Activated T-cell treated with anti-CD3 and anti-CD28 coated beads for 1 hour (primary cell): ENCODE data around the gene NOL6.

Experiments
- DNase-seq: peaks from one replicate; pipeline ENCODE4 v3.0.0-alpha.2; 2020; ENCODE audit warnings: low read depth

Gene NOL6

GRCh38 chr9:33453999-33454660, 19.6 kb downstream of the NOL6 start:
- no peak for DNase-seq

DNA sequence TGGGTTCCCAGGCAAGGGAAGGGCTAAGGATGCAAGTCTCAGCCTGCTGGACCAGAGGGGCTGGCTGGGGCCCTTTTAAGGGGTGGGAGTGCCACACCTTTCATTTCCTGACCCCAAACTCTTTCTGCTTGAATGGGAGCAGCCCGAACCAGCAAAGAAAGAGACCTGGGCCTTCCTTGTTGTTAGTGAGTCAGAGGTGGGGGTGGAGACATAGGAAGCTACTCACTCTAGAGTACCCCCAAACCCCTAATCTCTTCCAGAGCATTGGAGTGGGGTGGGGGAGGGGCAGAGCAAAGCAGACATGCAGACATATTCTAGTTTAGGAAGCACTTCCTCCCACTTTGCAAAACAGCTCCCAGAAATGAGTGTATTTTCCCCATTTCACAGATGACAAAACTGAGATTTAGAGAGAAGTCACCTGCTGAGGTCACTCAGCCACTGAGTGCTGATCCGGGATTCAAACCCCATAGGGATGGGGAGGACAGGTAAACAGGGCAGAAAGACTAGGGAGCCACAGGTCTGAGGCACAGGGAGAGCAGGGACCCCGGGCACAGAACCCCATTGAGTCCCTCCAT, 20.4 kb downstream of the NOL6 start:
- DNase-seq, result no peak

DNA sequence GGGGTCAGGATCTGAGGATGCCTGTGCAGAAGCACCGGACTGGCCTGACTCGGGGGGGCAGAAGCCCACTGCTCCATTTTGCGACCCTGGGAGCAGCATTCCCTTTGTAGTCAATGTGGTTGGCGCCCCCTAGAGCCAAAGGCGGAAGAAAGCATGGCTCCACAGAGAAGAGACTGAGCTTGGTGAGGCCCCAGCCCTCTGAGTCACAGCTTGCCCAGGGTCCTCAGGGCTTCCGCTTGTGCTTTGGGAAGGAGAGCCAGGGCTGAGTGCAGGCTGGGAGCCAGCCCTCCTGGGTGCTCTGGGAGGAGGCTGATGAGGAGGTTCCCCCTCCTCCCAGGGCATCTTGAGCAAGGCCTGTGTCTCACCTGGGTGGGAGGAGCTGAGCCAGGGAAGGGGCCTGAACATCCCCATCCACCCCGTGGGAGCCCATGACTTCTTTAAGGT, 20.9 kb downstream of the NOL6 start:
- DNase-seq, result peak; percentile 41

- no peak for DNase-seq
These were observed 23.0 kb downstream of the NOL6 start for GRCh38 chr9:33450621-33451146.

DNA sequence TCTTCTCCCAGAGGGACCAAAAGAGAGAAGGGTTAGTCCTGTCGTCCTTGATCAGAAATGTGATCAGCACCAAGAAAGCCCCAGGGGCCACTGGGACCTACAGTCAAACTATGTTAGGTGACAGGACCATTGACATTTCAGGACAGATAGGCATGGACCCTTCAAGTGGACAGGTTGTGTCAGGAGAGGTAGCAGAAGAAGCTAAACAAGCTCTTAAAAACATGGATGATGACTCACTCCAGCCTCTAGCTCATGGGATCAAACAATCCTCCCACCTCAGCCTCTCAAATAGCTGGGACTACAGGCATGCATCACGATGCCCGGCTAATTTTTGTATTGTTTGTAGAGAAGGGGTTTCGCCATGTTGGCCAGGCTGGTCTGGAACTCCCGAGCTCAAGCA, 24.0 kb downstream of the NOL6 start:
- no peak for DNase-seq

DNA sequence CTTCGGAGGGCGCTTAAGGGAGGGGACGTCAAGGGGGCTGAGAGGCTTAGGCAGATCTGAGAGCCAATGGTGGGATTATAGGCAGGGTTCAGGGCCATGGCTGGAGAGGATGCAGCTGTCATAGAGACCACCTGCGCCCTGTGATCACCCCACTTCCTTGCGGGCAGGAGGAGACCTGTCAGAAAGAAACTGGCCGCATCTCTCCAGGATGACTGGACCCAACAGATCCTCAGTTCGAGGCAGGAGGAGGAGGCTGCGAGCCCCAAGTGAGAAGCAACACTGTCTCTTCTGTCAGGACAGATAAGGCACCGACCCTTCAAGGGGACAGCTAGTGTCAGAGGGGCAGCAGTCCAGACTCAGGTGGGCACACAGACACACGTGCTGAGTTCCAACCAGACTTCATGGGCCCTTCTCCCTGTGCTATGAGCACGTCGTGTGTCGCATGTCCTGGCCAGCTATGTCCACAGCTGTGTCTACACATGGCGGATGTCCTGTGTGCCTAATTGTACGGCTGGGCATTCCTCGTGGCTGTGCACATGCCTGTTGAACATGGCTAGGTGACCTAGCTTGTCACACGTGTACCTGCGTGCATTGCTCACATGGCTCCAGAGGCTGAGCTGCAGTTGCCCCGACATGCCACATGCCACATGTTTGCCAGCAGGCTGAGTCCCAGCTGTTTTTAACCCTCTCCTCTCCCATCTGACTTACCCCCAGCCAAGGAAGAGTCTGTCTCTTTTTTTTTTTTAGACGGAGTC, 25.7 kb downstream of the NOL6 start:
- no peak for DNase-seq

- peak; percentile 61 for DNase-seq
These were observed 26.6 kb downstream of the NOL6 start, which contains the start of gene AQP3 for GRCh38 chr9:33446946-33447798. TSS of gene AQP3 (minus strand) at chr9:33447593. CDS start at chr9:33447530, 63 bp downstream.

GRCh38 chr9:33446240-33446945, 27.3 kb downstream of the NOL6 start:
- no peak for DNase-seq

DNA sequence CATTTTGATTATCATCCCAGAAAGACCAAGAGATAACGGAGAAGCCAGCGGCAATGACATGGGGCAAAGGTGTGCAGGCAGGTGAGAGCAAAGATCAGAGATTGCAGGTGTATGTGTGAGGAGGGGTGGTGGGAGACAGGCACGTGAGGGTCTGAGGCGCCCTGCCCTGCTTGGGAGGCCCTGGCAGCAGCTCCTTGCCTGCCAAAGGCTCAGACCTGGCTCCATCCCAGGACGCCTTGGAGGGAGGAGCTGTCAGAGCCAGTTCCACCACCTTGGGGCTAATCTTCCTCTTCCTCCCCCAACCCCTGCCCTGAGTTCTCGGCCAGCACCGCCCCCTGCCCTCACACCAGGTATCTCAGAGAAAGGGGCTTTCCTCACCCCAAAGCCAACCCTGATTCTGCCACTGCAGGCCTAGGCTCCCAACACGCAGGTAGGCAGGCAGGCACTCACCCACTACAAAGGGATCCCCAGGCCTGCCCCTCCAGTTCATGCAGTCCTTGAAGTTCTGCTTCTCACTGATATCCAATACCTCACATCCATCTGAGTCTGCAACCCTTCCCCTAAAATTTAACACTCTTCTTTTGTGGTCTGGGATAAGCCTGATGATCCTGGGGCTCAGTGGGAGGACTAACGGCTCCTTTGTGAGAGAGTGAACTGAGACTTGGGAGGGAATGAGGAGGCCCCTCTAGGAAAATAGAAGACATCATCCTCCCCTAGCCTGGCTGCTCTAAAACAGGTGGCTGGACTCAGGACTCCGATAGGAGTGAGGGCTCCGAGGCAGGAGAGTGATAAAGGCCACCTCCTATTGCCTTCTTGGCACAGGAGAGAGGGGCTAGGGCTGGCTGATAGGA, 28.1 kb downstream of the NOL6 start:
- DNase-seq, result no peak

DNA sequence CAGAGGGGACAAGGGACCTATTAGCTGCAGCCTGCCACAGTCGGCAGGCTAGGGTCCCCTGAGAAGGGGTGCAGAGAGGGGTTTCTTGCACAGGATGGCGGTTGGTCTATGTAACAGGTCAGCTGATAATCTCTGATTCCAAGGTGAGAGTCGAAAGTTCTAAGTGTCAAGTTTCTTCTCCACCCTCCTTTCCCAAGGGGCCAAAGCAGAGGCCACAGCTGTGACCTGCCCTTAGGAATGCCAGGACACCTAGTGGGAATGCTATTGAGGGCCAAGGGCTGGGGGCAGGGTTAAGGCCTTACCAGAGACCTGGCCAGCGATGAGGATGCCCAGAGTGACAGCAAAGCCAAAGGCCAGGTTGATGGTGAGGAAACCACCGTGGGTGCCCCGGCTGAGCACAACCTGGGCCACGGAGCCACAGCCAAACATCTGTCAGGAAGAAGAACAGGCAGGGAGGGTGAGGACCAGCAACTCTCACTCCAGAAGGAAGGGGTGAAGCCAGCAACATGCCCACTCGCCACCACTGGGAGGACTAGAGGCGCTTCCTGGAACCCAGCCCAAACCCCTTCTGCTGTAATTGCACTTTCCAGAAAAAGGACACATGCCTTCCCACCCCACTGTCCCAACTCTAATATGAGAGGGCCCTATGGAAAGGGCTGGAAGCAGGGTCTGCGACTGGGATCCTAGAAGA, 30.1 kb downstream of the NOL6 start:
- DNase-seq, result no peak

DNA sequence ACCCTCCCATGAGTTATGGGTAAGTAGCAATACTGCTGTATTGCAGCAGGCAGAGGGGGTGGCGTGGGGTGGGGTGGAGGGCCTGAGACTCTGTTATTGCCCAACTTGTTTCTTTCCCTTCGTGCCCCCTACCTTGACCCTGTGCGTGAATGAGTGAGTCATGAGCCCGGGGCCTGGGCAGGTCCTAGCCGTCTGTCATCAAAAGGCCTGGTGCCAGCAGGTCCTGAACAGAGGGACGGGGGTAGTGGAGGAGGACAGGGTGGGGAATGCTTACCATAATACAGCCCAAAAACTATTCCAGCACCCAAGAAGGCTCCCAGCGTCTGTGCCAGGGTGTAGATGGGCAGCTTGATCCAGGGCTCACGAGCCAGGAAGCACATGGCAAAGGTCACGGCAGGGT, 30.7 kb downstream of the NOL6 start:
- DNase-seq, result no peak

DNA sequence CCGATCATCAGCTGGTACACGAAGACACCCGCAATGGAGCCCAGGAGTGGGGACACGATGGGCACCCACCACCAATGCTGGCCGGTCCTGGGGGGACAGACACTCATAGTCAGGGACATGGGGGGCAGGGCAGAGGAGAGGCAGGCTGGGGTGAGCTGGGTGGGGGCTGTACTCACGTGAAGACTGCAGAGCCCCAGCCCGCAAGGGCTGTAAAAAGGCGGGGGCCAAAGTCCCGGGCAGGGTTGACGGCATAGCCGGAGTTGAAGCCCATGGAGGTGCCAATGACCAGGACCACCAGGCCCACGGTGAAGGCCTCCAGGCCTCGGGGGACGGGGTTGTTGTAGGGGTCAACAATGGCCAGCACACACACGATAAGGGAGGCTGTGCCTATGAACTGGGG, 31.6 kb downstream of the NOL6 start:
- no peak for DNase-seq

- no peak for DNase-seq
These were observed 33.1 kb downstream of the NOL6 start for GRCh38 chr9:33440609-33441008.

GRCh38 chr9:33440204-33440603, 33.5 kb downstream of the NOL6 start:
- DNase-seq, result no peak

- DNase-seq, result no peak
These were observed 34.0 kb downstream of the NOL6 start for GRCh38 chr9:33439731-33440130.

- no peak for DNase-seq
These were observed 34.6 kb downstream of the NOL6 start for GRCh38 chr9:33438926-33439680.

DNA sequence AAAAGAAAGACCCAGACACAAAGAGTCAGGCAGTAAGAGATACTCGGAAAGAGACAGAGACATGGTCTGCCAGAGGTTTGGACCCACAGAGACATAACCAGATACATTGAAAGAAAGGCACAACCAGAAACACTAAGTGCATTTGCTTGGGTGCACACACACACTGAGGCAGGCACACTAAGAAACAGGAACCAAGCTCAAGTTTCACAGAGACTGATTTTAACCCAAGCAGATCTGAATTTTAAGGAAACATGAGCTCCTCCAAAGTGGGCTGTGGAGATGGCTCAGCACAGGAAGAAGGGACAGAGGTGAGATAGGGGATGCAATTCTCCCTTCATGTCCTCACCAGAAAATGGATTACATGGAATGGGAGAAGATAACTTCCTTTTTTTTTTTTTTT, 35.8 kb downstream of the NOL6 start:
- no peak for DNase-seq

DNA sequence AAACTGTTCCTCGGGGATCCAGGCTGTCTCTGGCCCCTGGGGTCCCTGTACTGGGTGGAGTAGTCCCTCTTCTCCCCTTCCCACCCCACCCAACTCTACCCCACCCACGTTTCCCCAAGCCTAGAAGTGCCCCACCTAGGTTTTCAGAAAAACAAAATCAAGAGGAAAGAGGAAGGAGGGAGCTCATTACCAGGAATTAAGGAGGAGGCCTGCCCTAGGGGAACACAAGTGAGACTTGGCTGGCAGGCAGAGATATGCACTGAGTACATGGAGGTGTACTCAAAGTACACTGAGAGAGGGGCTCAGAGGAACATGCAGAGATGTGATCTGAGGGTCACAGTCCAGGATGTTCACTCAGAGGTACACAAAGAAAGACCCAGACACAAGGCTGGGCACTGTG, 36.5 kb downstream of the NOL6 start:
- no peak for DNase-seq

- no peak for DNase-seq
These were observed 37.3 kb downstream of the NOL6 start for GRCh38 chr9:33436445-33436844.
